ENCODE data around the gene HOXD10.
A peak's percentile ranks its signal among the peaks of the same experiment; 100 is the strongest.

The HOXD10 gene

GRCh38 chr2:176082824-176083751 lies 33.5 kb upstream of the HOXD10 start:
- no peak for DNase-seq

- no peak for DNase-seq
Observed at GRCh38 chr2:176083796-176084261, 32.7 kb upstream of the HOXD10 start, which contains the start of gene EVX2. Gene EVX2, minus strand, starts transcription at chr2:176083962. Its CDS starts 186 bp downstream, at chr2:176083776.

DNA sequence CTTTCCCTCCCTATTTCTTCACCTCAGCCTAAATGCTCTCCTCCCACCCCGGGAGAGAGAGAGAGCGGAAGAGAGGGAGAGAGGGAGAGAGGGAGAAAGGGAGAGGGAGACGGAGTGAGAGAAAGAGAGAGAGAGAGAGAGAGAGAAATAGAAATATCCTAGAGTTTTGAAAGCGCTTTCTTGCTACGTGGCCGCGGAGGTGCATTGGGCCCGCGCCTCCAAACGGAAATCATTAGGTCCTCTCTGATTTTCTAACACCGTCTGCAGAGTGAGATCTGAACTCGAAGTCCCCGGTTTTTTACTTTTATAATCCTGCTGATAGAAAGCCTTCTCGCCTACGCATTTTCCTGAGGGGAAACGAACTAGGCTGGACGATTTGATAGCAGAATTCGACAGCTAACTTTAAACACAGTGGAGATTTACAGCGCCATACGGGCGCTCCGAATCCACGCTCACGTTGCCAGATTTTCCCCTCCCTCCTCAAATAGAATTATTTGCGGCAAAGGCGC lies 31.9 kb upstream of the HOXD10 start:
- DNase-seq: no peak

DNA sequence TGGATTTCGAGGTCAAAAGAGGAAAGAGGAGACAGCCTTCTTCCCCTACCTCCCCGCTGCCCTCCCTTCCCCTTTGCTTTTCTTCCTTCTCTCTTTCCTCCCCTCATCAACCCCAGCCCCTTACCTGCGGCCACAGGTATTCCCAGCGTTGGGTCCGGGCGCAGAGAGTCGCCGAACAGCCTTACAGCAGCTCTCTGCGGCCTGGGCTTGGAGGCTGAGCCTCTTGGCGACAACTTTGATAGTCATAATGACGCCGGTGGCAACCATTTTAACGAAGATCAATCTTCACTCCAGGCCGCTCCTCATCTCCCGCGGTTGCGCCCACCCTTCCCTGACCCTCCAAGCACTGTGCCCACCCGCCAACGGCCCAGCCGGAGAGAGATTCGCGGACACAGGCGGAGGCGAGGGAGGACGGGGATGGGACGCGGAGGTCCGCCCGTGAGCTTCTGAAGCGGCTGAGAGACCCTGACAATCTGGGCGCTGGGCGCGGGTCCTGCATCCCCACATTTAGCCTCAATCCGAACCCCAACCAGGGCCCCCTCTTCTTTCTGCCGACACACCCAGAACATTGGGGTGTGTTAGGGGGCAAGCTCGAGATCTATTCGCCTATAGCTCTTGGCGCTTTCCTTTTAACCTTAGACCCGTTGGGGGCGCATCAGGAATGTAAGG lies 31.3 kb upstream of the HOXD10 start:
- no peak for DNase-seq

DNA sequence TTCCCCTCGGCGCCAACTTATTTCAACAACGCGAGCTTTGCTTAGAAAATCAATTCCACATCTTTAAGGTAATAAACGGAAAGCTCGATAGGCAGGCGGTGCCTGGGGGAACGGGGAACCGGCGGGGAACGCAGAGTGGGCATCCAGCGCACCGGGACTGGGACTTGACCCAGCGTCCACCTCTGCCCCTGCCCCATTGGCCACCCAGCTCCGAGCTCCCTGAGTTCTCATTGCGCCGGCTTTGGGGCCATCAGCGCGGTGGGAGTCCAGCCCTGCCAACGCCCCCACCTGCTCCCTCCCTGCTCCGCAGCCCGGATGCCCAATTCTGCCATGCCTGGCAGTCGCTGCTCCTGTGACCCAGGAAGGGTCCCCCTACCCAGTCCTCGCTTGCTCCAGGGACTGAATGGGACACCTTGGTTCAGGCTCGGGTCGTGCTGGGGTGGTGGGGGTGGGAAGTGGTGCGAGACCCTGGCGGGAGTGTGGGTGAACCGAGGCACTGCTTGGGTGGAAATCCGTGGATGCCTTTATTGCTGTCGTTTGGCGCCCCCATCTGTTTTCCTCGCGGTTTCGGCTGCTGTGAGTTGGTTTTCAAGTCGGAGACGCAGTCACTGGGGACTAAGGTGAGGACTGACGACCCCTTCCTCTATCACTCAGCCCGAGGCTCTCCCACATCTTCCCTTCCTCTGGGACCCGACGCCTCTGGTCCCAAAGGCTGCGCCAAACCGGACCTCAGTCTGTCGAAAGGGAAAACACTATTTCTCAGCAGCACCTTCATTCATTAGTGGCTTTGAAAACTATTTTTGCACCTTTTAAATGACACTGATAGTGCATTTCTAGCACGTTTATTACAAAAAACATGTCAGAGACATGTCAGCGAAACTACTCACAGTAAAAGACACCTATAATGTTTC lies 30.5 kb upstream of the HOXD10 start:
- peak in 31 of 56 donors; percentile 2 to 64 (median 20) for DNase-seq

DNA sequence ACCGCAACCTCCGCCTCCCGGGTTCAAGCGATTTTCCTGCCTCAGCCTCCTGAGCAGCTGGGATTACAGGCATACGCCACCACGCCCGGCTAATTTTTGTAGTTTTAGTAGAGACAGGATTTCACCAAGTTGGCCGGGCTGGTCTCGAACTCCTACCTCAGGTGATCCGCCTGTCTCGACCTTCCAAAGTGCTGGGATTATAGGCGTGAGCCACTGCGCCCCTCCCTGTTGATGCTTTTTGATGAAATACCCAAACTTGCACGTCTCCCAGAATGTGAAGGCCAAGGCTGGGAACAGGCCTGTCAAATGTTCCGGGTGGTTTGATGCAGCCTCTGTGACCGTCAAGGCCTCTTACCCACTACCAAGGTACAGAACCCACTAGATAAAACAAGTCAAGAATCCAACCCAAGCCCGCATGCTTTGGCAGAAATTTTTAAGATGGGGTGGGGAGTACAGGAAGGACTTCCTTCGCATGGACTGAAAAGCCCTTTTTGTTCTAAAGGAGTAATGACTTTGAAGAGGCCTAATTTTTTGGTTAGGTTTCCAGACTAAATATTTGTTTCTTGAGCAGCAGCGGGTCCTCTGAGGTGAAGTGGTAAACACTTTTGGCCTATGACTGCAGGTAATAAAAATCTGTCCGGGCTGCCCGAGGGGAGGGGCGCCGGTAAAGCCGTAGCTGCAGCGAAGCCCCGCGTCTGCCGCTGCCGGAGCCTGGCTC lies 29.1 kb upstream of the HOXD10 start:
- no peak for DNase-seq

DNA sequence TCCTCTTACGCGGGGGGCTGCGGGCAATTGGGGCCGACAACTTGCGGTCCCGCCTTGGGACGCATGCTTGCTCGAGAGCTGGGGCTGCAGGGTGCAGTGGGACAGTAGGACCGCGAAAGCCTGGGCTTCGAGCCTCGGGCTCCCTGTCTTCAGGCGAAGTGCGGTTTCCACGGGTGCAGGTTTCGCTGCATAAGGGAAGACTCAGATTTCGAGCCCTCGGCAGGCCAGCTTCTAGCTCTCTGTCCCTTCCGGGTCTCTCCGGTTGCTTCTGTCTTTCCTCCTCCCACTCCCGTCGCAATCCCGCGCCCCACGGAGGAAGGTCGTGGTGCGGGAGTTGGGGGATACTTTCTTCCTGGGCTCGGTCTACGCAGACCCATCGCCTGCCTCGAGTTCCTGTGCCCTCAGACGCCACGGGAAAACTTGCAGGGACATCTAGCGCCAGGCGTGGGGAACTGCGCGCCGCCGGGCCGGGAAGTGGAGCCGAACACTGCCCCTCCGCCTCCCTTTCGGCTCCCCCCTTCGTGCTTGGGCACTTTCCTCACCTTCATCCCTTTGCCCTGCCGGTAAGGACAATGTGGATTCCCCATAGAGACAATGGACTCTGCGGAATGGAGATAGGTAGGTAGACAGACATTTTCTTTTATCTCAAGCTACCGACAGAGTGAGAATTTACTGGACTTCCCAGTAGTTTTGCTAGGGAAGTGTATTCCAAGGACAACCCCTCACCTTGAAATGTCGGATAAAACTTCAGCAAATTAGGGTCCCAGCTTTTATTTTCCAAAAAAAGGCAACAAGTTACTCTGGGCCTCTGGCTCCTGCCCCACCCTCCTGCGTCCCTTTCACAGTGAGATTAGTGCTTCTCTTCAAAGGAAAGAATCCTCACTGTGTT lies 28.3 kb upstream of the HOXD10 start:
- DNase-seq: peak in 20 of 56 donors; percentile 1 to 49 (median 12)

GRCh38 chr2:176088937-176089842 lies 27.4 kb upstream of the HOXD10 start:
- DNase-seq: no peak

- DNase-seq: no peak
Observed at GRCh38 chr2:176089843-176090395, 26.7 kb upstream of the HOXD10 start.

DNA sequence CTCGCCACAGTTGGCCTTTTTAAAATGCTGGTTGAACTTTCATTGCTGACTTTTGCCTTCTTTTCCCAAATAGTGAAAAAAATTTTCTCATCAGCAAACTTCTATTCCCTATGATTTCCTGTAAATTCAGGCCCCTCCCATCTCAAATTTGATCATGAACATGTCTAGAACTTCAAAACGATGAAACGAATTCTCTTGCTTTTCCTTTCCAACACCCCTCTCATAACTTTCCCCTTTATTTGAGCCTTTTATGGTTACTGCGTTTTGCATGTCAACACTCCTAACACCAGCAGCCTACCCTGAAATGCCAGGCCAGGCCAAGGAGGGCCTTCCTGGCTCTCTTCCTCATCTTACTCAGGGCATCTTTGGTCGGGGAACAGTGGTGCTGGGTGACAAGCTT lies 25.7 kb upstream of the HOXD10 start:
- no peak for DNase-seq

DNA sequence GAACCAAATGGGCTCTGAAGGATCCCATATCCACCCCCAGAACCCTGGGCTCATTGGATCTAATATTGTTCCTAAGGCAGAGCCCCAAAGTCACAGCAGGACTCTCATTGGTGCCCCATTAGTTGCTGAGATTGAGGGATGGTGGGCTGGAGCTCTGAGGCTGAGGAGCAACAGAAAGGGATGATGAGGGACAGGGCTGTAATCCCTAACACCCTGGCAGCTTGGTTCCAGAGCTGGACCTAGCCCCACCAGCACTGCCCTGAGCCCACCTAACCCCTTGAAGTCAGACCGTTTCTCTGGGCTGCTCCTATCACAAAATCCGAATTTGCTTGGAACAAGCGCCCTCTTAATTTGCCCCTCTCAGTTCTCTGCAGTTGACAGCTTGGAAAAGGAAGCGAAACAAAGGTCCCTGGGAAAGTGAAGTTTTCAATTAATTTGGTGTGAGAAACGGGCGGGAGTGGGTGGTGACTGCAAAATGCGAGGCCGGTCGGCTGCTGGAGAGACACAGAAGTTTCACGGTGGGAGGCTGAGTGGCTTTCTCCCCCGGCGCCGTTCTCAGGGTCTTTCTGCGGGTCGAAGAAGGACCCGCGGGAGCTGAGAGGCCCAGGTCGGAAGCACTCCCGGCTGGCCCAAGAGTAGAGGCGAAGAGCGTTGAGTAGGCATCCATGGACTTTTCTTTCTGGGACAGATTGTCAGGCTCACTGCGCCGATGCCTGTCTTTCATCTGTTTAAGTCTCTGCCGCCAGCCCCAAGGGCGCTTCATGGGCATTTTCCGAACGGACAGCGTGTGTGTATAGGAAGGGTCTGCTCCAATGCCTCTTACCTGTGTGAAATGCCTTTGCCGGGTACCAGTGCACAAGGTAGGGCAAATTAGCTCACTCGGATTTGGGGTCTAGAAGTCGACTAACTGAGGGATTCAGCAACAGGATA lies 25.0 kb upstream of the HOXD10 start:
- no peak for DNase-seq

DNA sequence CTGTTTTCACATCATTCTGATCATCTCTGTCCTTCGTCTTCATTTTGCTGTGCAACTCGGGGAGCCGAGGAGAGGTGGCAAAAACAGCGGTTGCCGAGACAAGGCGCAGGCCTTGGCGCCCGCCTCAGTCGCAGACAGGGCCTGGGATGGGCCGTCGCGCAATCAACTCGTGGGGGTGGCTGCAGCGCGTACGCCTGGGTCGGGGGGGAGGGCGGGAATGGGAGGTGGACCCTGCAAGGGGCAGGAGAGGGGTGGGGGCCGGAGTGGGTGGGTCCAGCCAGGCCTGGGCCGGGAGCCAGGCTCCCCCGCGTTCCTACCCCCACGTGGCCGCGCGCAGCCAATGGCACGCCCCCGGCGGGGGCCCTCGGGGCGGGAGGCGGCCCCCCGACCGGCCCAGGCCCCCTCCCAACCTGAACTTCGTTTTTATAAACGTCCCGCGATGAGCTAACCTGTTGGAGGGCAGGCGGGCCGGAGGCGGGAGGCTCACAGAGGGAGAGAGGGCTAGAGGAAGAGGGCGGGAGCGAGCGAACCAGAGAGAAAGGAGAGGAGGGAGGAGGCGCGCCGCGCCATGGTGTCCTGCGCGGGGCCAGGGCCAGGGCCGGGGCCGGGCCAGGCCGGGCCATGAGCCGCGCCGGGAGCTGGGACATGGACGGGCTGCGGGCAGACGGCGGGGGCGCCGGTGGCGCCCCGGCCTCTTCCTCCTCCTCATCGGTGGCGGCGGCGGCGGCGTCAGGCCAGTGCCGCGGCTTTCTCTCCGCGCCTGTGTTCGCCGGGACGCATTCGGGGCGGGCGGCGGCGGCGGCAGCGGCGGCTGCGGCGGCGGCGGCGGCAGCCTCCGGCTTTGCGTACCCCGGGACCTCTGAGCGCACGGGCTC lies 24.1 kb upstream of the HOXD10 start, which contains the start of gene HOXD13:
TSS of gene HOXD13 (plus strand) at position 452 of the 875 bp plus-strand sequence. CDS start at position 622, 170 bp downstream.
- no peak for DNase-seq

- DNase-seq: no peak
Observed at GRCh38 chr2:176093145-176093897, 23.3 kb upstream of the HOXD10 start.

- DNase-seq: no peak
Observed at GRCh38 chr2:176093898-176094249, 22.7 kb upstream of the HOXD10 start.

GRCh38 chr2:176094349-176094748 lies 22.2 kb upstream of the HOXD10 start:
- DNase-seq: no peak

Data from amygdala (tissue), 56 donors.